Smooth muscle cell (in vitro differentiated cells): ENCODE data around the gene SEMA3D. TPM values are rescaled to one million over a fixed set of nuclear protein-coding genes. Genes with fewer than 3 reads are reported as not detected.

Experiments
- DNase-seq: peaks from one replicate; lab custom pipeline; 2025; ENCODE audit not compliant: unreplicated experiment; lab: John Stamatoyannopoulos, UW
- H2AFZ ChIP-seq: fragments of 200-600 bp; sonication (generic); 2 replicates; pipeline ENCODE4 v1.6.0; 2016; ENCODE audit warnings: antibody characterized with exemption, low read depth, mild to moderate bottlenecking
- H3F3A ChIP-seq: fragments of 200-600 bp; sonication (generic); 2 replicates; pipeline ENCODE4 v1.6.0; 2017; ENCODE audit warnings: antibody characterized with exemption, low read depth
- H3K27ac ChIP-seq: fragments of 200-600 bp; sonication (generic); 2 replicates; pipeline ENCODE4 v1.5.1; 2016; ENCODE audit warnings: low read depth, mild to moderate bottlenecking
- H3K27me3 ChIP-seq: fragments of 200-600 bp; sonication (generic); 2 replicates; pipeline ENCODE4 v1.6.1; 2016; ENCODE audit warnings: low read depth, mild to moderate bottlenecking
- H3K36me3 ChIP-seq: fragments of 200-600 bp; sonication (generic); 2 replicates; pipeline ENCODE4 v1.5.1; 2016; ENCODE audit warnings: low read depth
- H3K4me1 ChIP-seq: fragments of 200-600 bp; sonication (generic); 2 replicates; pipeline ENCODE4 v1.5.1; 2016; ENCODE audit warnings: low read depth
- H3K4me2 ChIP-seq: fragments of 200-600 bp; sonication (generic); 2 replicates; pipeline ENCODE4 v1.6.0; 2016; ENCODE audit warnings: mild to moderate bottlenecking
- H3K4me3 ChIP-seq: fragments of 200-600 bp; sonication (generic); 2 replicates; pipeline ENCODE4 v1.5.1; 2016; ENCODE audit warnings: mild to moderate bottlenecking
- H3K79me2 ChIP-seq: fragments of 200-600 bp; sonication (generic); 2 replicates; pipeline ENCODE4 v1.6.0; 2016; ENCODE audit warnings: low read depth, mild to moderate bottlenecking
- H3K9ac ChIP-seq: fragments of 200-600 bp; sonication (generic); 2 replicates; pipeline ENCODE4 v1.6.0; 2016; ENCODE audit warnings: low read depth
- H3K9me3 ChIP-seq: fragments of 200-600 bp; sonication (generic); replicated peaks from 2 replicates; pipeline ENCODE4 v1.5.1; 2016; ENCODE audit warnings: low read depth
- H4K20me1 ChIP-seq: fragments of 200-600 bp; sonication (generic); 2 replicates; pipeline ENCODE4 v1.6.0; 2016; ENCODE audit warnings: low read depth
- WGBS: methylation state at CpG from one replicate; pipeline ENCODE4 v1.1.7; 2016; ENCODE audit warnings: low lambda C conversion rate; 5-methylcytosine and 5-hydroxymethylcytosine counted together
- polyA plus RNA-seq: library from polyadenylated mRNA; unstranded; fragments of >200 nt; fragmentation: Nextera tagmentation; extraction: Ambion mirVana; gene quantifications from 2 replicates; pipeline ENCODE4 v1.2.1, GENCODE V29; 2016
- total RNA-seq: library from RNA; depleted of rRNA; stranded (reverse); fragments of >200 nt; gene quantifications from 2 replicates; pipeline ENCODE4 v1.2.3, GENCODE V29; 2014
- TF ChIP-seq, protein P1 (sequence below): fragments of 200-600 bp; sonication (generic); IDR thresholded peaks from 2 replicates; pipeline ENCODE4 v1.5.1; 2017; ENCODE audit warnings: borderline replicate concordance, mild to moderate bottlenecking, antibody characterized with exemption; ENCODE audit not compliant: insufficient read depth, poor library complexity, severe bottlenecking

Gene SEMA3D
- total and polyA plus RNA-seq, 2 experiments from 2014 or later = 9.8 to 106 TPM

DNA sequence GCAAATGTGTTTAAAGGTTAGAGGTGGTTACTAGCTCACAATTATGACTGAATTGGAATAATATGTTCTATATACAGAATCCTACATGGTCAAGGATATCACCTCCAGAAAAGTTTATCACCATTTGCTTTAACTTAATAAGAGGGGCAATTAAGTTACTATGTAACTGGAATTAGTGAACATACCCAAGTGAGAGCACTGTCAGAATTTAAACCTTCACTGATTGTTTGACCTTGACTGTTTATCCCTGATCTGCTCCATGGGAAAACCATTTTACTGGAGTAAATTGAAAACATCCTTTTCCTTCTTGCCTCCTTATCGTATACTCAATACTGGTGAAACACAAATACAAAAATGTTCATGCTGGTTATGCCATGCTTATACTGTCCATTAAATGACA is 107.4 kb downstream of the SEMA3D start:
- 100% methylated on average over 1 of the region's 1 CpG for WGBS
- H3K27ac ChIP-seq = no peak overlapping the region
- no peak overlapping the region for H3K4me2 ChIP-seq
- no peaks in the 10 kb centered on the region for H4K20me1 ChIP-seq
- no peaks in the 10 kb centered on the region for H3K79me2 ChIP-seq
- TF ChIP-seq, protein P1, sequence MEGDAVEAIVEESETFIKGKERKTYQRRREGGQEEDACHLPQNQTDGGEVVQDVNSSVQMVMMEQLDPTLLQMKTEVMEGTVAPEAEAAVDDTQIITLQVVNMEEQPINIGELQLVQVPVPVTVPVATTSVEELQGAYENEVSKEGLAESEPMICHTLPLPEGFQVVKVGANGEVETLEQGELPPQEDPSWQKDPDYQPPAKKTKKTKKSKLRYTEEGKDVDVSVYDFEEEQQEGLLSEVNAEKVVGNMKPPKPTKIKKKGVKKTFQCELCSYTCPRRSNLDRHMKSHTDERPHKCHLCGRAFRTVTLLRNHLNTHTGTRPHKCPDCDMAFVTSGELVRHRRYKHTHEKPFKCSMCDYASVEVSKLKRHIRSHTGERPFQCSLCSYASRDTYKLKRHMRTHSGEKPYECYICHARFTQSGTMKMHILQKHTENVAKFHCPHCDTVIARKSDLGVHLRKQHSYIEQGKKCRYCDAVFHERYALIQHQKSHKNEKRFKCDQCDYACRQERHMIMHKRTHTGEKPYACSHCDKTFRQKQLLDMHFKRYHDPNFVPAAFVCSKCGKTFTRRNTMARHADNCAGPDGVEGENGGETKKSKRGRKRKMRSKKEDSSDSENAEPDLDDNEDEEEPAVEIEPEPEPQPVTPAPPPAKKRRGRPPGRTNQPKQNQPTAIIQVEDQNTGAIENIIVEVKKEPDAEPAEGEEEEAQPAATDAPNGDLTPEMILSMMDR = no peak
- no peak overlapping the region for H2AFZ ChIP-seq
- no peaks in the 10 kb centered on the region for H3K9me3 ChIP-seq
- no peak overlapping the region for H3K4me3 ChIP-seq
- H3K4me1 ChIP-seq = no peaks in the 10 kb centered on the region
- H3F3A ChIP-seq = no peaks in the 10 kb centered on the region
- no peaks in the 10 kb centered on the region for H3K27me3 ChIP-seq
- H3K36me3 ChIP-seq = no peaks in the 10 kb centered on the region
- H3K9ac ChIP-seq = no peak overlapping the region
- DNase-seq = no peak

DNA sequence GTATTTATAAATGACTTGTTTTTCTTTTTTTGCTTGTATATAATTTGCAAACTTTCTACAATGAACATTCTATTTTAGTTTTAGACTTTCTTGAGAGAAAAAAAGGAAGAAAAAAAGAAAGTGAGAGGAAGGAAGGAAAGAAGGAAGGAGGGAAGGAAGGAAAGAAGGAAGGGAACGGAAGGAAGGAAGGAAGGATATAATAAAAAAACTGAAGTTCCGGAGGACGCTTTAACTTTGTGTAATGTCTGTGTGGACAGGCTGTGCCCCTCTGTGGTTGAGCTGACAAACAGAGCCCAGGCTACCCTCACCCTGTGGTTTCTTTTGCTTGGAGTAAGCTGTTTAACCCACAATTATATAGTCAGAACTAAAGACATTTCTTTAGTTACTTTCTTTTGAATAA is 108.7 kb downstream of the SEMA3D start:
- WGBS = 62% methylated on average over 3 of the region's 3 CpGs
- no peaks in the 10 kb centered on the region for H3K27me3 ChIP-seq
- H3K9ac ChIP-seq = no peak overlapping the region
- H3K4me3 ChIP-seq = no peak overlapping the region
- H3K4me1 ChIP-seq = no peaks in the 10 kb centered on the region
- H4K20me1 ChIP-seq = no peaks in the 10 kb centered on the region
- peak overlapping the region; percentile 16 for H3K4me2 ChIP-seq
- peak overlapping the region; percentile 9 for H2AFZ ChIP-seq
- no peaks in the 10 kb centered on the region for H3F3A ChIP-seq
- H3K9me3 ChIP-seq = no peaks in the 10 kb centered on the region
- H3K36me3 ChIP-seq = no peaks in the 10 kb centered on the region
- DNase-seq = no peak
- H3K27ac ChIP-seq = no peak overlapping the region
- no peaks in the 10 kb centered on the region for H3K79me2 ChIP-seq
- TF ChIP-seq, protein P1 = no peak

DNA sequence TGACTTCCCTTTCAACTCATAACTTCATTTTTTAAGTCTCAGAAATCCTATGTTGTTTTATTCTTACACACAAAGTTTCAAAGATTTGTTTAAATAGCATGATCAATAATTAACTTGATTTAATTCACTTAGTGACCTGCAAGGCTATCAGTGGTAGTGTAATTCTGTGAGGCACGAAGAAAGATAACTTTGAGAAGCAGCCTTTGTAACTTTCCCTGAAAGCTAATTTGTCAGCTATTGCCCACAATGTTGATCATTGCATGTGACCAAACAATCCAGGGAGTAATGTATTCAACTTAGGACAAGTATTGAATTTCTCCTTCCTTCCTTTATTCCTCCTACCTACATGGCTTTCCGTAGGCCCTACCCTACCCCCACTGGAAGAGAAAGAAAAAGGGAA is 111.0 kb downstream of the SEMA3D start:
- H3K9me3 ChIP-seq = no peaks in the 10 kb centered on the region
- H3K79me2 ChIP-seq = no peaks in the 10 kb centered on the region
- no peak overlapping the region for H2AFZ ChIP-seq
- TF ChIP-seq, protein P1 = no peak
- no peaks in the 10 kb centered on the region for H4K20me1 ChIP-seq
- no peaks in the 10 kb centered on the region for H3K4me1 ChIP-seq
- no peak for DNase-seq
- no peaks in the 10 kb centered on the region for H3F3A ChIP-seq
- H3K4me3 ChIP-seq = no peak overlapping the region
- H3K4me2 ChIP-seq = no peak overlapping the region
- WGBS = 54% methylated on average over 2 of the region's 2 CpGs
- peak overlapping the region; percentile 81 for H3K27ac ChIP-seq
- H3K27me3 ChIP-seq = no peaks in the 10 kb centered on the region
- no peaks in the 10 kb centered on the region for H3K36me3 ChIP-seq
- no peak overlapping the region for H3K9ac ChIP-seq

DNA sequence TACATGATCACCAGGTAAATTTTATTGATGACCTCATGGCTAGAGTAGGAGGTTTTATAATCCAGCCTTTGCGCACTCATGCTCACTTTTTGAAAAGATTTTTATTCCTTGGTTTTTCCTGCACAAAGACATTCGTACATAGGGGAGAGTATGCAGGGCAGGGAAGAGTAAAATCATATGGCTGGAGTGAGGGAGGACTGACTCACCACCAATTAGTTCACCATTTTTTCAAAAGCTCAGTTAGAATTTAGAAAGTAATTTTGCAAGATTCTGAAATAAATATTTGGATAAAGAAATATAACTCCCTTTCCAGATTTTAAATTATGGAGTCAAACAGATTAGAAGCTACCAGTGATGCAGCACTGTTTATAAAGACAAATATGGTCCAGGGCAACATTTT is 111.9 kb downstream of the SEMA3D start:
- TF ChIP-seq, protein P1 = no peak
- H4K20me1 ChIP-seq = no peaks in the 10 kb centered on the region
- no peaks in the 10 kb centered on the region for H3K4me1 ChIP-seq
- H3K79me2 ChIP-seq = no peaks in the 10 kb centered on the region
- no peak overlapping the region for H3K4me3 ChIP-seq
- H3K27me3 ChIP-seq = no peaks in the 10 kb centered on the region
- no peaks in the 10 kb centered on the region for H3F3A ChIP-seq
- H3K27ac ChIP-seq = peak overlapping the region; percentile 81
- H3K9me3 ChIP-seq = no peaks in the 10 kb centered on the region
- H2AFZ ChIP-seq = no peak overlapping the region
- peak overlapping the region; percentile 17 for H3K4me2 ChIP-seq
- H3K36me3 ChIP-seq = no peaks in the 10 kb centered on the region
- WGBS = 62% methylated on average over 2 of the region's 2 CpGs
- no peak for DNase-seq
- peak overlapping the region; percentile 8 for H3K9ac ChIP-seq
